ENCODE data around the gene MIPEP. TPM values are rescaled to one million over a fixed set of nuclear protein-coding genes. Genes with fewer than 3 reads are reported as not detected.

Gene MIPEP
- total RNA-seq, 4 donors from 2014 or later = 17.1 to 27.9 (median 24.1) TPM

- Histone ChIP-seq H3K27me3 (no peaks in the 10 kb centered on the region), H3K4me3 (replicated peaks in 1 of 3) (no peak overlapping the region), H3K36me3 (peaks cover 0 to 5% of the 10 kb centered on the region in 2 donors), H3K27ac (no peak overlapping the region), H3K9me3 (no peaks in the 10 kb centered on the region), H3K4me1 (peaks cover 6 to 10% of the 10 kb centered on the region in 2 donors)
- intact Hi-C loops (cut with DNase I) = no loop called here
- TF ChIP-seq CTCF (IDR thresholded peaks at IDR 0.05) (no peak), POLR2A (IDR thresholded peaks at IDR 0.05) (no peak)
- 86% methylated on average over 2 of the region's 2 CpGs for WGBS, 2 donors
- DNase-seq = no peak
Observed at GRCh38 chr13:23796551-23796950, 92.6 kb downstream of the MIPEP start.

DNA sequence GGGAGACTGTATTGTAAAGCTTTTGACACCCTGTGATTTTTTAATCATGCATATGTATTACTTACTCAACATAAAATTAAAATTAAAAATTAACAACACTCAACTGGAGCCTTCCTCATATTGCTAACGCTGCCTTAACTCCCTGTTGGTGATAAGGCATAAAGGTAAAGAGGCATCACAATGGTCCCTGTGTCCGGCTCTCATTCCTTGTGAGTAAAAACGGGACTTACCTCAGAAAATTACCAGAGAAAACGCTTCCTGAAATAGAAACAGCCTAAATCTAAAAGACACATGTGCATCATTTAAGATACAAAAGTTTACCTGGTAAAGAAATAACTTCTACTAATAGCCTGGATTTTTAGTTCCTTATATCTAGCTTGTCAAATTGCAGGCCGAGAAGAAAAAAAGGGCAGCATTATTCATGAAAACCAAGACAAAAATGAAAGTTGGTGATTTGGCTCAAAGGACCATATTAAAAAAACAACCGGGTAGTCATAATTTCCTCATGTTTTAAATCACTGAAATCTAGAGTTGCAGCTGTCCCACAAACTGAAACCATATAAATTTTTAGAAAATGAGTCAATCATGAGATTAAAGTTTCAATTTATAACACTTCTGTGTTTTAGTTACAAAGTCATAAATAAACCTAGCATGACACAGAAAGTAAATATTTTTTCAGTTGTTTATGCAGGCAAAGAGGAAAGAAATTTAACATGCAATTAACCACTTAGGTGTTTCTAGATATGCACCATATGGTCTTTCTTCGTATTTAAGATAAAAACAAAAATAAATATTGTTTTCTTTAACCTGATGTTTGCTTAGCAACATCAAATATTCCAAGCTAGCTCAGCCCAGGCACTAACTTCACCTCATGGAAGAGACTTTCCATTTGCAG, 94.7 kb downstream of the MIPEP start:
- TF ChIP-seq POLR2A (IDR thresholded peaks at IDR 0.05) = no peak
- no peak for TF ChIP-seq CTCF (IDR thresholded peaks at IDR 0.05)
- no peaks in the 10 kb centered on the region for H3K36me3 ChIP-seq
- DNase-seq = no peak
- intact Hi-C loops (cut with DNase I) = no loop called here
- H3K27me3 ChIP-seq = no peaks in the 10 kb centered on the region
- WGBS, 2 donors = 61 to 77% methylated on average over 7 of the region's 7 CpGs
- H3K4me3 ChIP-seq (replicated peaks in 1 of 3) = no peak overlapping the region
- no peak overlapping the region for H3K27ac ChIP-seq
- no peaks in the 10 kb centered on the region for H3K9me3 ChIP-seq
- H3K4me1 ChIP-seq = peaks cover 15 to 25% of the 10 kb centered on the region in 2 donors

GRCh38 chr13:23793711-23794110, 95.5 kb downstream of the MIPEP start:
- 86 to 93% methylated on average over 3 of the region's 3 CpGs for WGBS, 2 donors
- H3K27ac ChIP-seq = no peak overlapping the region
- intact Hi-C loops (cut with DNase I) = no loop called here

DNA sequence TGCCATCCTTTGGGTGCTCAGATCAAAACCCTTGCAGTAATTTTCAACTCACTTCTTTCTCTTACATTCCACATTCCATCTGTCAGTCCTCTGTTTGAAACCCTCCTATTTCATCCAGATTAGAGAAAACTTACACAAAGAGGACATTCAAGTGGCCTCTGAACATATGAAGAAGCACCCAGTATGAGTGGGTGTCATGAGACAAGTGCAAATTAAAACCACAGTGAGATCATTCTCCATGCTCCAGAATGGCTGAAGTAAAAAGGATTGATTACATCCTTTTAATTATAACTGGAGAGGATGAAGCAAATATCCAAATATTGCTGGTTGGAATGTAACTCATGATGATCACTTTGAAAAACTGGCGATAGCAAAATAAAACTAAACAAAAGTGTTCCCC, 96.5 kb downstream of the MIPEP start:
- H3K27ac ChIP-seq = no peak overlapping the region
- no peak overlapping the region for H3K4me3 ChIP-seq (replicated peaks in 1 of 3)
- no peaks in the 10 kb centered on the region for H3K9me3 ChIP-seq
- TF ChIP-seq POLR2A (IDR thresholded peaks at IDR 0.05) = no peak
- no peak for TF ChIP-seq CTCF (IDR thresholded peaks at IDR 0.05)
- H3K27me3 ChIP-seq = no peaks in the 10 kb centered on the region
- WGBS, 2 donors = 93 to 95% methylated on average over 1 of the region's 1 CpG
- DNase-seq = no peak
- intact Hi-C loops (cut with DNase I) = no loop called here
- peaks cover 17 to 28% of the 10 kb centered on the region in 2 donors for H3K4me1 ChIP-seq
- H3K36me3 ChIP-seq = no peaks in the 10 kb centered on the region

More at GRCh38 chr13:23793711-23794110, 95.5 kb downstream of the MIPEP start:
- H3K36me3 ChIP-seq = no peaks in the 10 kb centered on the region
- peaks cover 17 to 28% of the 10 kb centered on the region in 2 donors for H3K4me1 ChIP-seq
- no peak overlapping the region for H3K4me3 ChIP-seq (replicated peaks in 1 of 3)
- no peaks in the 10 kb centered on the region for H3K9me3 ChIP-seq
- H3K27me3 ChIP-seq = no peaks in the 10 kb centered on the region
- TF ChIP-seq CTCF (IDR thresholded peaks at IDR 0.05) (no peak), POLR2A (IDR thresholded peaks at IDR 0.05) (no peak)
- no peak for DNase-seq

- H3K27me3 ChIP-seq = no peaks in the 10 kb centered on the region
- 60 to 69% methylated on average over 2 of the region's 2 CpGs for WGBS, 2 donors
- TF ChIP-seq POLR2A (IDR thresholded peaks at IDR 0.05) (no peak), CTCF (IDR thresholded peaks at IDR 0.05) (no peak)
- no peaks in the 10 kb centered on the region for H3K9me3 ChIP-seq
- H3K4me3 ChIP-seq (replicated peaks in 1 of 3) = no peak overlapping the region
- intact Hi-C loops (cut with DNase I) = no loop called here
- peaks cover 17 to 28% of the 10 kb centered on the region in 2 donors for H3K4me1 ChIP-seq
- H3K27ac ChIP-seq = peak overlapping the region; percentile 3 to 58 (median 19)
- no peaks in the 10 kb centered on the region for H3K36me3 ChIP-seq
- peak; percentile 10 to 57 for DNase-seq
Observed at GRCh38 chr13:23790577-23791170, 98.5 kb downstream of the MIPEP start.

All from thyroid gland (tissue), 4 donors.